Jurkat, Clone E6-1 (cell line): ENCODE measurements around the gene FBLN7.
A peak's percentile ranks its signal among the peaks of the same experiment; 100 is the strongest.

Experiments used
- DNase-seq: peaks from one replicate; pipeline ENCODE4 v3.0.0-alpha.2; 2011; ENCODE audit warnings: low read depth, low spot score
- H3K4me3 ChIP-seq: 2 replicates; pipeline ENCODE4 v1.5.1; 2011; ENCODE audit warnings: mild to moderate bottlenecking, low read length, control low read depth, moderate library complexity

FBLN7 gene

DNA sequence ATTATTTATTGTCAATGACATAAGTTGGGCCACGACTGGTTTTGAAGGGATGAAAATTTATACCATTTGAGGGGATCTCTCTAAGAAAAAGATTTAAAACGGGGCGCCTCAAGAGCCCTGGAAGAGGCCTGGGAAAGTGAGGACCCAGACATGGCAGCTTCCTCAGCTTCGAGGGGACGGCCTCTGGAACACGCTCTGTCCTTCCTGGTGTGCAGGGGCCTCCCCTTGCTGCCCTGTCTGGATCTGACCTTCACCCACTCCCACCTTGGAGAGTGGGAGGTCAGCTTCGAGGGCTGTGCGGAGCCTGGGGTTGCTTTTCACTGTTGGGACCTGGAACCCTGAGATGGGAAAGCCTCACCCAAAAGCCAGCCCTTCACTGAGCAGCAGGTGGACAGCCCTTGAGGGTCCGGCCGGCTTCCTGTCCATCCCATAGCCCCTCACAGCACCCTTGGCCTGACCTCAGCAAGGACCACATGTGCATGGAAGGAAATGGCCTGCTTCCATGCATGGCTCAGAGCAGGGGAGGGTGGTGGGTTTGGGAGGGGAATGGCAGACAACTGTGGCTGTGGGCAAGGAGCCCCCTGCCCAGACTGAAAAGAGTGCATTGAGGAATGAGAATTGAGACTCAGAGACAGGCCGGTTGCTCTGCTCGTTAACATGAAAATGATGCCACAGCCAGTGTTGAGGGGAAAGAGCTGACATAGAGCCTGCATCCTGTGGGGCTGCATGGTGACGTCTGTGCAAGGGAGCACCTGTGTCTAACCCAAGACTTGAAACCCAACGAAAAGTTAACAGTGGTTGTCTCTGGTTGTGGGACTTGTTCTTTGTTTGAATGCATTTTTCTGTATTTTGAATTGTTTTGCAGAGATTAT is 16.3 kb downstream of the FBLN7 start:
- peak; percentile 84 for DNase-seq
- H3K4me3 ChIP-seq: peak overlapping the region; percentile 39

DNA sequence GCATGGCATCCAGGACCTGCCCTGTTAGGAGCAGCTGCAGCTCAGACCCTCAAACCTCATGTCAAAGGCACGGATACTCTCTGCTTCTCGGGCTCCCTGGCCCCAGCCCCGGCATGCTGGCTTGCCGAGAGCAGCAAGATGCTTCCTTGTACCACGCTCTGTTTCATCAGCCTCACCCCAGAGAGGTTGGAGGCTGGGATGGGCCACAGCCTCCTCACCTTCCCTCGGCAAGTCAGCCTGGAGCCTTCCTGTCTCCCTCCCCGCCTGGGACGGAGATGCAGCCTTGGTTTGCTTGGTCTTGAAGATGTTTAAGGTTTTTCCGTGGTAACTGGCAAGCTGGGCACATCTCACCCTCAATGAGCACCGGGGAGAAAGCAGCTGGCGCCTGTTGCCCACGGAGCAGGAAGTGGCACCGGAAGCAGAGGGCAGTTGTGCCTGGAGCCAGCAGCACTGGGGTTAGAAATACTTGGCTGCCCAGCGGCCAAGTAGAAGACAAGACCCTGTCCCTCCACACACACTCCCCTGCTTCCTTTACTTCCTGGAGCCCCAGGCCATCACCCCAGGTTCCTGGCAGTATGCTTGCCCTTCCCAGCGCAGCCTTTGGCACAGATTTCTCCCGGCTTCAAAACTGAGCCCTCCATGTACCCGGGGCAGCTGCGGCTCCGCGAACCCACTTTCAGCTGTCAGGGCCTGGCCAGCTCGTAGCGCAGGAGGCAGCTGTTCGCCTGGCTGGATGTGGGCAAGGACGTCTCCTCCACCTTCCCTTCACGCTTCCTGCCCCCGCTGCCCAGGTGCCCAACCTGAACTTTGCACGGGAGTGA is 17.4 kb downstream of the FBLN7 start:
- peak overlapping the region; percentile 39 for H3K4me3 ChIP-seq
- peak; percentile 85 for DNase-seq

DNA sequence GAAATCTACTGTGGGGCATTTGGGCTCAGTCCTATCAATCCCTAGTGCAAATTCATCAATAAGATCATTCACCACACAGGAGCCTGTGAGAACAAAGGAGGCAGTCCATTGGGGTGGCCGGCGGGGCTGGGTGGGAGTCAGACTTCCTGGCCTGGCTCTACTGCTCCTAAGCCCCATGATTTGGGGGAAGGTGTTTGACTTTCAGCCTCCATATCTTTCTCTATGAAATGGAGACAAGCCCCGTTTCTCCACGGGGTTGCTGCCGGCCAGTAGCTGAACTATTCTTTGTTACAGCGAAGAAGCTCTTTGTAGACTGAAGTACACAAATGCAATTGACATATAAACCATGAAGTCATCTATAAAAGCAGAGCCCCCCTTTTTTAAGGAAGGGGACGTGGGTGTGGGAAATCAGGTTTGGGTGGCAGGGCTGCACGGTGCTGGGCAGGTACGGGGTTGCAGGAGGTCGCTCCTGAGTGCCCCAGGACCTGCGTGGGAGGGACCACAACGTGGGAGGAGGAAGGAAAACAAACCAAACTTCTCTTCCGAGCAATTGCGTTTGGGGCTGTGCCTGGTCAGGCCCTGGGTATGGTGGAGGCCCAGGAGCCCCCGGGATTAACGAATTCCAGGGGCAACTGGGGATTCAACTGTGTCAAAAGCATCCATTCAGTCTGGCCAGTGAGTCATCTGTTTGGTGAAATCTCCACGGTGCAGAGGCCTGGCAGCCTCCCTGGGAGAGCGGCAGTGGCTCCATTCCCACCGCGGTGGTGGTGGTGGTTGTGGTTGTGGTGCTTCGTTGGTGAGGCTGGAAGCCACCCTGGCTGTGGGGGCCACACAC is 18.2 kb downstream of the FBLN7 start:
- DNase-seq: peak; percentile 50
- peak overlapping the region; percentile 39 for H3K4me3 ChIP-seq

DNA sequence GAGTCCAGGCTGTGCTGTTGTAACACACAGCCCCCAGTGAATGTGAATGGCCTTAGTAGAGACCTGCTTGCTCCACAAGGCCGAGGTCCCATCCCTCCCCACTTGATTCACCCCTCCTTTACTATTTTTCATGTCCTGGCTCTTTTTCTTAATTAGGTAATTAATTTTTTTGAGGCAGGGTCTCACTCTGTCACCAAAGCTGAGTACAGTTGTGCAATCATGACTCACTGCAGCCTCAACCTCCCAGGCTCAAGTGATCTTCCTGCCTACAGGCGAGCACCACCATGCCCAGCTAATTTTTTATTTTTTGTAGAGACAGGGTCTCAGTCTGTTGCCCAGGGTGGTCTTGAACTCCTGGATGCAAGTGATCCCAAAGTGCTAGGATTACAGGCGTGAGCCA is 19.3 kb downstream of the FBLN7 start:
- H3K4me3 ChIP-seq: no peak overlapping the region
- no peak for DNase-seq

DNA sequence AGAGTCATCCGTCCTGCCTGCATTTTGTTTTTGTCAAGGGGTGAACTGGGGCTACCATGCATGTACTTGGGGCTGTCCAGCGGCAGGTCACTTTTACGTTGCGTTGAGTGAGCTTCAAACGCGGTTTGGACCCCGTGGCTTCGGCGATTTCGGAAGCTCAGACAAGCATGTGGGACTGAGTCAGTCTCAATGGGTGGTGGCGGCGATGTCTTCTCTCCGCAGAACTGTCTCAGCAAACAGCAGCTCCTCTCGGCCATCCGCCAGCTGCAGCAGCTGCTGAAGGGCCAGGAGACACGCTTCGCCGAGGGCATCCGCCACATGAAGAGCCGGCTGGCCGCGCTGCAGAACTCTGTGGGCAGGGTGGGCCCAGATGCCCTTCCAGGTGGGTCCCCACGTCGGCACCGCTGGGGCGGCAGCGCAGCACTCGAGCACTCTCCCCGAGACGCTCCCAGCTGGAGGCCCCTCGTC is 21.3 kb downstream of the FBLN7 start:
- no peak for DNase-seq
- H3K4me3 ChIP-seq: no peak overlapping the region

DNA sequence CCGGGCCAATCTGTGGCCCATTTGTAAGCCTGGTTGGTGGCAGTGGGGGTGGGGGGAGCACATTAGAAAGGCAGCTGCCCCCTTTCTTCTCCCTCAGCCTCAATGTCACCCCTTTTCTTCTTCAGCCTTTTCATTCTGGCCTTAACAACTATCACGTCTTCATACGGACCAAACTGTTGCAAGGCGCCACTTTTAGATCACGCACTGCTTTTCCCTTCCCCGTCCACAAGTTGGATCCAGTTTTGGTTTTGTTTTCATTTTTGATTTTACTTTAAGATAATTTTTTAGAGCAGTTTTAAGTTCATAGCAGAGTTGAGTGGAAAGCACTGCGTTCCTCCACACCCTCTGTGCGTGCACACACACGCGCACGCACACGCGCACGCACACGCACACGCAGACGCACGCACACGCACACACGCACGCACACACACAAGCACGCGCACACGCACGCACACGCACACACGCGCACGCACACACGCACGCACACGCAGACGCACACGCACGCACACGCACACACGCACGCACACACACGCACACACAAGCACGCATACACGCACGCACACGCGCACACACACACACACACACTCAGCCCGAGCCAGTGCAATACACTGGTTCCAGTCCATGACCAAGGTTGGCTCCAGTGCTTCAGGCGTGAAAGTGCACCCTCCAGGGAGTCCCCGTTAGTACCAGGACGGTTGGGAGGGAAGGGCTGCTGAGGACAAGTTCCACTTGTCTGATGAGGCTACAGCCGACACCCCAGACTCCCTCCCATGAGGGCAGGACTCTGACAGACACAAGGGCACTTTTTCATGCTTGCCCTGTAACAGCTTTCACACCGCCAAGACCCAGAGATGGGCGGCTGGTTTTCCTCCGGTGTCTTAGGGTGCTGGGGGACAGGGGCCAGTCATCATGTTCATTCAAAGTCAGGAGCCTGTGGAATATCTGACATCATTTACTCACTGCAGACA is 22.4 kb downstream of the FBLN7 start:
- H3K4me3 ChIP-seq: no peak overlapping the region
- no peak for DNase-seq

DNA sequence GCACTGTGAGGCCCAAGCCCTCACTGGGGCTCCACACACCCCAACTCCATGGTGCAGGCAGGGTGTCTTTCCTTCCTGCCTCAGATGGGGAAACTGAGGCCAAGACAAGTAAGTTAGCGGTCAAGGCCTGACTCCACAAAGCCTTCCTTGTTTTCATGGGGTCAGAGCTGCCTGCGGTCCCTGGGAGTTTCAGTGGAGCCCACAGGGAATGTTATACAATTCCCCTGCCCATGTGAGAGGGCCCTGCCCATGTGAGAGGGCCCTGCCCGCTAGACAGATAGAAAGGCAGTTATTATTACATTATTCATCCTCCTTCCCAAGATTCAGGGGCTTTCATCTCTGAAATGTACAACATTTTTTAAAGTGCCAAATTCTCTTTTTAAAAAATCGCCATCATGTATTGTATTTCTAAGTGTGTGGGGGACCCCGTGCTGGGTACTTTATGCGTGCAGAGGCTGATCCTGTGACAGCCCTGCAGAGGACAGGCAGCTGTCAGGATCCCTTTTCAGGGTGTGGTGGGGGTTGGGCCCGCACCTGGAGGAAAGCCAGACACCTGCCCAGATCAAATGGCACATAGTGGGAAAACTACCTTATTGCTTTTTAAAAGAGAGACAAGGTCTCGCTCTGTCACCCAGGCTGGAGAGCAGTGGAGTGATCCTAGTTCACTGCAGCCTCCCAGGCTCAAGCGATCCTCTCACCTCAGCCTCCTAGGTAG is 23.4 kb downstream of the FBLN7 start:
- no peak overlapping the region for H3K4me3 ChIP-seq
- no peak for DNase-seq

DNA sequence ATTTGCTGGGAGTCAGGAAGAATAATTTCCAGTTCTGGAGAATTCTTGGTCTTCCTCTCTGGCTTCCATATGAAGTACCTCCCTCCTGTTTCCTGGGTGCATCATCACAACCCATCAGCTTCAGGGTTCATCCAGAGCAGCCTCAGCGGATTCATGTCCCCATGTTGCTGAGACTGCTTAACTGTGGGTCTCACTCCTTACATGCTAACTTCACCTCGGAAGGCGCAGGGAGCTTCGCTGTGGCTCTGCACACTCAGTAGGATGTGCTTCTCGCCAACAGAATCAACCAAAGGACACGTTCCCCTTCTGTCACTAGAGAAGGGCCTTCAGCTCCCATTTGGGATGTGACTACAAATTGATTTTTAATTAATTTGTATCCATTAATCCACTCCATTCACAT is 24.2 kb downstream of the FBLN7 start:
- DNase-seq: no peak
- no peak overlapping the region for H3K4me3 ChIP-seq

DNA sequence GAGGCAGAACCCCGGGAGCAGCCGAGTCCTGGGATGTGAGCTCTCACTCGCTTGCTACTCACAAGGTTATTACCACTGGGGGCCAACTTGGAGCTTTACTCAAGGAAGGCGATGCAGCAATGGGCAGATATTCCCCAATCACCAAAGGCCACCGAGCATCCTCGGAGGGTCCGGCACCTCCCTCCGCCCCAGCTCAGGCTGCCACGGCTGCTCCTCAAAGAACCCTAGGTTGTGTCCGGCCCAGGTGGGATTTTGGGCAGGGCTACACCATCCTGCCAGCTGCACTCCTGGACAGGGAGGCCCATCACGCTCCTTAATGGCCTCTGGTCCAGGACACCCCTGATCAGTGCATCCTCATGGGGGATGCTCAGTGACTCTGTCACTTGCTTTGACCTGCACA is 24.8 kb downstream of the FBLN7 start:
- DNase-seq: no peak
- H3K4me3 ChIP-seq: no peak overlapping the region

DNA sequence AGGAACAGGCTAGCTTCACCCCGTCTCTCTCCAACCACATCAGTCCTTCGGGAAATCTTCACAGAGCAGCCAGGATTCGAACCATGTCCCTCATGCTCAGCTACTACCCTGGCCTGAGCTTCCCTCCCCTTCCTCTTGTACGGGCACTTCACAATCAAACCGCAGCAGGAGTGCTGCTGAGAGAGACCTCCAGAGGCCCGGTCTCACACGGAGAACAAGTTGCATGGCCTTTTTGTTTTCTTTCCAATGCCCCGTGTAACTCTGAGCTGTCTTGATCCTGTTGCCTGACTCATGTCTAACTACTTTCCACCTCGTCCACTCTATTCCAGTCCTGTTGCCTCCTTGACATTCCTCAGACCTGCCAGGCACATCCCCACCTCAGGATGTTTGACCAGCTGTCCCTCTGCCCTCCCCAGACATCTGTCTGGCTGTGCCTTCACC is 25.4 kb downstream of the FBLN7 start:
- DNase-seq: no peak
- H3K4me3 ChIP-seq: no peak overlapping the region

DNA sequence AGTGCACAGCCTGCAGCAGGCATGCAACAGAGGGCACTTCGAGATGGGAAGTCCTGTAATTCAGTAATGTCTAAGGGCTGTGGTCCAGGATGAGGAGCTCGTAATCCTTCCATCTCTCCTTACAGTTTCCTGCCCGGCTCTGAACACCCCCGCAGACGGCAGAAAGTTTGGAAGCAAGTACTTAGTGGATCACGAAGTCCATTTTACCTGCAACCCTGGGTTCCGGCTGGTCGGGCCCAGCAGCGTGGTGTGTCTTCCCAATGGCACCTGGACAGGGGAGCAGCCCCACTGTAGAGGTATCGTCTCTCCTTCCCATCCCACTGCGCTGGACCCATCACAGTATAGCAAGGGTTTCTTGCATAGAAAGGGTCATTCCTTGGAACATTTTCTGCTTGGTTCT is 26.7 kb downstream of the FBLN7 start:
- H3K4me3 ChIP-seq: no peak overlapping the region
- no peak for DNase-seq

DNA sequence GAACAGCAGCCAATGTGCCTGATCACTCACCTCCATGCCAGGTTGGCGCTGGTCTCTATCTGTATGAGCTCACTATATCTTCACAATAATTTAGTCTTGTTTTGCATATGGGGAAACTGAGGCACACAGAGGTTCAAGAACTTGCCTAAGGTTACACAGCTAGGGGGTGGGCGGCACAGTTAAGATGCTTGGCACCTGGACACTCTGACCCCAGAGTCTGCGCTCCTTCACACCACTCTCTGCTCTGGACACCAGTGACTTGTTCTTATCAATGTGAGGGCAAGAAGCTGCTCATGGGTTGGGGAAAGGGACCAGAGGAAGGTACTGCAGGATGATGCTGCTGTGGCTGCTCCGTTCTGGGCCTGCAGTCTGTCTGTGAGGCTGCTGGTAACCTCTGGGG is 27.1 kb downstream of the FBLN7 start:
- no peak overlapping the region for H3K4me3 ChIP-seq
- no peak for DNase-seq

DNA sequence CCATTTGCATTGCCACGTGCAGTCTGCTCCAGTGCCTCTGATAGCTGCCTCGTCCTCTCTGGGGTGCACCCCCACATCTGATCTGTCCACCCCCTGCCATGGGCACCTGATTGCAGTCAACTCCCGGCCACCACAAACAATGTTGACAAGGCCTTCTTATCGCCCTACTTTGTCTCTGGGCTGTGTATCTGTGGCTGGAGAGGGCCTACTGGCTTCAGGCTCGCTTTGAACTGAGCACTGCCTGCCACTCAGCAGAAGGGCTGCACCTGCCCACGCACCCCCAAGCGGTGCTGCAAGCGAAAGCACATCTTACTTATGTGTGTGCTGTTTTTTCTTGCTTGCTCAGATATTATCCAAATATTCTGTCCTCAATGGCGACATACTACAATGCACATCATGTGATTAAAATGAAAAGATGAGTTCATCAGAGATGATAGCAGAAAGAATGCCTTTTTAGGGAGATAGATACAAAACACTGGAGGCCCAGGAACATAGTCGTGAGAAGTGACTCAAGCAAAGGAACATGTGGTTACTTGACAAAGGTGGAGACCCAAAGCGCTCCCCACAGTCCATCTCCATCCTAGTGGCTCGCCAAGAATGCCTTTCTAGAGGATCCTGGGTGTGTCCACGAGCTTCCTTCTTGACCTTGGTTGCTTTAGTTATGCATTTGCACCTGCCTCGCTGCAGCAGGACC is 28.8 kb downstream of the FBLN7 start:
- H3K4me3 ChIP-seq: no peak overlapping the region
- no peak for DNase-seq

DNA sequence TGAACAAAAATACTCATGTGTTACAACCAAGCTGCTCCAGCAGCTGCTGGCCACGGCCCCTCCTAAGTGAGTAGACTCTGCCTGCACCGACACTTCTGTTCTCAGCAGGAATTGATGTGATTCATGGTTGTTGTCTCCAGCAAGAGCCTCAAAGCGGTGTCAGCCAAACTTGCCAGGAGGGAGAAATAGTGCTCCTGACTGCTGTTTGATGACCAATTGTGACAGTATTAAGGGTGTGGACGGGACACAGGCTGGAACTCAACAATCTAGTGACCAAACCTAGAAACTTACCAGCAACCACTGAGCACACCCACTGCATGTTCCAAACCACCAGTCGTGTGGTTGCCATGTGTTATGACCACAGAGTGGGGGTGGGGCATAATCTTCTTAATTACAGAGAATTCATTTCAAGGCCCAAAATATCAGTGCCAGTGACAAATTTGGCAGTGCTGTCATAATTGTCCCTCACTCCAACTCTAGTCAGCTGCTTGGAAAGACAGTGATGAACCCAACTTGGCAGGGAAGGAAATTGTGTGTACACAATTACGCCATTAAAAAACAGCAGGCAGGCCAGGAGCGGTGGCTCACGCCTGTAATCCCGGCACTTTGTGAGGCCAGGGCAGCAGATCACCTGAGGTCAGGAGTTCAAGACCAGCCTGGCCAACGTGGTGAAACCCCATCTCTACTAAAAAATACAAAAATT is 30.4 kb downstream of the FBLN7 start:
- no peak for DNase-seq
- H3K4me3 ChIP-seq: no peak overlapping the region

DNA sequence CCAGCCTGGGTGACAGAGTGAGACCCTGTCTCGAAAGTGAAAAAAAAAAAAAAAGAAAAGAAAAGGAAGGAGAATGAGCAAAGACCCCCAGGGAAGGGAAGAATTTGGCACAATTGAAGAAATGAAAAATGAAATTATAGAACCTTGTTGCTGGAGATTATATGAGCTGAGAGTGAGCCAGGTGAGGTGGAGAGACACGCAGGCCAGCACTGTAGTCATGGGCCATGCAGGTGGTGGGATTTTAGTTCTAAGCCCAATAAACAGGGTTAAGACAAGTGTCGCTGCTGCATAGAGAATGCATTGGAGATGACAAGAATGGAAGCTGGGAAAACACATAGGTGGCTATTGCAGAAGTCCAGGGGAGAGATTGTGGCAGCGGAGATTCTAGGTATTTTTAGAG is 32.3 kb downstream of the FBLN7 start:
- DNase-seq: no peak
- no peak overlapping the region for H3K4me3 ChIP-seq

DNA sequence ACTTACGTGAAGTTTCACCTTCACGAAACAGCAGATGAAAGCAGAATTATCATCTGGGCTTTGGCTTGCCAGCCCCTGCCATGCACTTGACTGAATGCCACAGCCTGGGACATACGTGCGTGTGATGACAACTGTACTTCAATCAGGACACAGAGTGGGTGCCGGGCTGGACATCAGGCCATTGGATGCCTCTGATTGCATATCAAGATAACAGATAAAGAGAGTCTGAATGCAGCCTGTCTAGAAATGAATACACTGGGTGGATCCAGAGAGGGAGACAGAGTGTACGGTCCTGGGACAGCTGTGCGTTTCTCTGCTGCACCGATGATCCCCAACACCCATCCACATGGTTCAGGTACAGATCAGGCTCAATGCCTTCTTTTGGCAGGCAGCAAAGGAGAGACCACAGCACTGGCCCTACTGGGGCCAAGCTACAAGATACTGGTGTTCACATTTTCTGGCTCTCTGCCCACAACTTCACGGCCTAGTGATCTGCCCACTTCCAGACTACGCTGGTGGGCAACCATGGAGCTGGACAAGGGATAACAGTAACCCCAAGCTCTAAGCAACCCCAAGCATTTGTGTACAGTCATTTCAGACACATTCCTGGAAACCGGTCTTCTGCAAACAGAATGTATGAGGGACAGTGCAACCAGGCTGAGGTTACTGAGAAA is 35.6 kb downstream of the FBLN7 start:
- no peak for DNase-seq
- H3K4me3 ChIP-seq: no peak overlapping the region
